IMR-90 (cell line): ENCODE data around the gene PSMG1. TPM values are rescaled to one million over a fixed set of nuclear protein-coding genes. Genes with fewer than 3 reads are reported as not detected.

Experiments used
- ATAC-seq: fragments of 200-7000 bp; cut with Tn5 transposase; 2 replicates; pipeline ENCODE4 v1.9.1; 2020; ENCODE audit warnings: low read depth, mild to moderate bottlenecking, moderate library complexity
- BruUV-seq: library from RNA; stranded (reverse); fragments of 400-500 nt; replicated peaks from 2 replicates; lab custom pipeline; 2021; lab: Mats Ljungman, UMichigan
- CTCF ChIA-PET: fragments of 300-600 bp; formaldehyde crosslinking; extraction: SDS; loops from one replicate; lab custom pipeline; 2021; ENCODE audit warnings: antibody characterized with exemption; lab: Yijun Ruan, JAX
- POLR2A ChIA-PET: fragments of 300-600 bp; sonication (Branson Sonifier 250); formaldehyde crosslinking; loops from one replicate; lab custom pipeline; 2022; ENCODE audit warnings: antibody characterized with exemption; ENCODE audit not compliant: unreplicated experiment; lab: Charles Lee
- DNase-seq: peaks from one replicate; pipeline ENCODE4 v3.0.0; 2013
- H2AFZ ChIP-seq: replicated peaks from 2 replicates; pipeline ENCODE3; 2013; ENCODE audit warnings: low read length, mild to moderate bottlenecking; ENCODE audit not compliant: poor library complexity
- H2AK5ac ChIP-seq: 2 replicates; pipeline ENCODE4 v1.6.1; 2013; ENCODE audit warnings: low read depth, low read length, inconsistent platforms
- H2AK9ac ChIP-seq: replicated peaks from 2 replicates; pipeline ENCODE3; 2013; ENCODE audit warnings: mild to moderate bottlenecking, low read depth, low read length, moderate library complexity; ENCODE audit not compliant: poor library complexity
- H2BK120ac ChIP-seq: 2 replicates; pipeline ENCODE4 v1.6.1; 2013; ENCODE audit warnings: low read depth, low read length, inconsistent platforms
- H2BK15ac ChIP-seq: 3 replicates; pipeline ENCODE4 v1.6.1; 2013; ENCODE audit warnings: low read depth, low read length, inconsistent platforms
- H2BK20ac ChIP-seq: 2 replicates; pipeline ENCODE4 v1.6.1; 2013; ENCODE audit warnings: low read depth, mild to moderate bottlenecking, inconsistent platforms, low read length, moderate library complexity
- H2BK5ac ChIP-seq: 2 replicates; pipeline ENCODE4 v1.6.1; 2013; ENCODE audit warnings: mild to moderate bottlenecking, low read depth, low read length, inconsistent platforms; ENCODE audit not compliant: poor library complexity, severe bottlenecking
- H3K14ac ChIP-seq: replicated peaks from 2 replicates; pipeline ENCODE4 v1.6.1; 2013; ENCODE audit warnings: low read depth, low read length, inconsistent platforms
- H3K18ac ChIP-seq: 2 replicates; pipeline ENCODE4 v1.6.1; 2013; ENCODE audit warnings: low read depth, low read length, control low read depth
- H3K23ac ChIP-seq: 2 replicates; pipeline ENCODE4 v1.6.1; 2013; ENCODE audit warnings: low read depth, low read length, inconsistent platforms
- H3K27ac ChIP-seq: 2 replicates; pipeline ENCODE4 v1.5.1; 2013; ENCODE audit warnings: mild to moderate bottlenecking, control low read depth, low read length; ENCODE audit not compliant: insufficient read depth
- H3K27me3 ChIP-seq: 2 replicates; pipeline ENCODE4 v1.6.1; 2013; ENCODE audit warnings: low read length; ENCODE audit not compliant: control insufficient read depth, insufficient read depth
- H3K36me3 ChIP-seq: 2 replicates; pipeline ENCODE4 v1.6.1; 2013; ENCODE audit warnings: low read length, mixed read lengths; ENCODE audit not compliant: control insufficient read depth, insufficient read depth
- H3K4ac ChIP-seq: 2 replicates; pipeline ENCODE4 v1.6.1; 2013; ENCODE audit warnings: low read depth, low read length, inconsistent platforms
- H3K4me1 ChIP-seq: 2 replicates; pipeline ENCODE4 v1.6.1; 2013; ENCODE audit warnings: low read length, mixed read lengths; ENCODE audit not compliant: control insufficient read depth, insufficient read depth
- H3K4me2 ChIP-seq: 2 replicates; pipeline ENCODE4 v1.6.1; 2013; ENCODE audit warnings: low read depth, mild to moderate bottlenecking, control low read depth, low read length, moderate library complexity
- H3K4me3 ChIP-seq: 2 replicates; pipeline ENCODE4 v1.5.1; 2013; ENCODE audit warnings: low read depth, mild to moderate bottlenecking, control low read depth, low read length, moderate library complexity; ENCODE audit not compliant: insufficient read depth
- H3K56ac ChIP-seq: 2 replicates; pipeline ENCODE4 v1.6.1; 2013; ENCODE audit warnings: low read length, inconsistent platforms; ENCODE audit not compliant: insufficient read depth; ENCODE audit errors: extremely low read depth
- H3K79me1 ChIP-seq, 2 experiments: 2 replicates each; pipeline ENCODE4 v1.6.1; 2013; ENCODE audit warnings: low read length in 2 of 2, inconsistent platforms in 1 of 2, low read depth in 1 of 2
- H3K9ac ChIP-seq: 2 replicates; pipeline ENCODE4 v1.6.1; 2013; ENCODE audit warnings: low read depth, low read length, control low read depth
- H3K9me1 ChIP-seq: 2 replicates; pipeline ENCODE4 v1.6.1; 2013; ENCODE audit warnings: low read length, inconsistent platforms; ENCODE audit not compliant: insufficient read depth
- H3K9me3 ChIP-seq: 2 replicates; pipeline ENCODE4 v1.6.1; 2013; ENCODE audit warnings: low read length; ENCODE audit not compliant: control insufficient read depth, insufficient read depth
- H4K20me1 ChIP-seq: 2 replicates; pipeline ENCODE4 v1.6.1; 2013; ENCODE audit warnings: low read length, inconsistent platforms; ENCODE audit not compliant: insufficient read depth
- H4K5ac ChIP-seq: 2 replicates; pipeline ENCODE4 v1.6.1; 2013; ENCODE audit warnings: mild to moderate bottlenecking, low read depth, low read length, control low read depth
- H4K8ac ChIP-seq, 2 experiments: 2 replicates each; pipeline ENCODE4 v1.6.1; 2013; ENCODE audit warnings: low read depth in 2 of 2, low read length in 2 of 2, control low read depth in 1 of 2, inconsistent platforms in 1 of 2
- H4K91ac ChIP-seq: 2 replicates; pipeline ENCODE4 v1.6.1; 2013; ENCODE audit warnings: low read depth, low read length, inconsistent platforms; ENCODE audit not compliant: insufficient read depth
- BHLHE40 ChIP-seq: fragments of 150-350 bp; IDR thresholded peaks from 2 replicates; pipeline ENCODE4 v1.6.1; 2016; ENCODE audit warnings: mild to moderate bottlenecking, low read depth, low read length
- CEBPB ChIP-seq: IDR thresholded peaks from 2 replicates; pipeline ENCODE4 v1.6.1; 2012; ENCODE audit warnings: low read depth, low read length, improper control_type of control experiment
- CHD1 ChIP-seq: IDR thresholded peaks from 2 replicates; pipeline ENCODE4 v1.6.1; 2012; ENCODE audit warnings: low read depth, low read length, improper control_type of control experiment
- FOS ChIP-seq: fragments of 150-350 bp; IDR thresholded peaks from 2 replicates; pipeline ENCODE4 v1.6.1; 2016; ENCODE audit warnings: low read depth, low read length
- MAFK ChIP-seq: IDR thresholded peaks from 2 replicates; pipeline ENCODE4 v1.6.1; 2012; ENCODE audit warnings: low read depth, low read length, improper control_type of control experiment
- MAZ ChIP-seq: IDR thresholded peaks from 2 replicates; pipeline ENCODE4 v1.6.1; 2012; ENCODE audit warnings: low read depth, mild to moderate bottlenecking, low read length, improper control_type of control experiment, moderate library complexity, borderline replicate concordance
- MXI1 ChIP-seq: IDR thresholded peaks from 2 replicates; pipeline ENCODE4 v1.6.1; 2012; ENCODE audit warnings: low read depth, mild to moderate bottlenecking, low read length, moderate library complexity, borderline replicate concordance
- NFE2L2 ChIP-seq: fragments of 150-350 bp; IDR thresholded peaks from 2 replicates; pipeline ENCODE4 v1.6.1; 2016; ENCODE audit warnings: low read depth, mild to moderate bottlenecking, low read length
- POLR2A ChIP-seq: IDR thresholded peaks from 2 replicates; pipeline ENCODE4 v1.6.1; 2012; ENCODE audit warnings: mild to moderate bottlenecking, low read depth, low read length
- RAD21 ChIP-seq: IDR thresholded peaks from 2 replicates; pipeline ENCODE4 v1.6.1; 2012; ENCODE audit warnings: low read length, improper control_type of control experiment
- RCOR1 ChIP-seq: IDR thresholded peaks from 2 replicates; pipeline ENCODE4 v1.6.1; 2012; ENCODE audit warnings: mild to moderate bottlenecking, low read length, improper control_type of control experiment; ENCODE audit not compliant: insufficient replicate concordance
- RFX5 ChIP-seq: IDR thresholded peaks from 2 replicates; pipeline ENCODE4 v1.8.0; 2012; ENCODE audit warnings: low read depth, mild to moderate bottlenecking, low read length, moderate library complexity
- SMC3 ChIP-seq: fragments of 150-350 bp; IDR thresholded peaks from 2 replicates; pipeline ENCODE4 v1.6.1; 2016; ENCODE audit warnings: low read depth, mild to moderate bottlenecking, antibody characterized with exemption, low read length, moderate library complexity
- WGBS, 2 experiments: methylation state at CpG; one replicate each; pipeline versions ENCODE4 v1.1.5 to v1.1.7; 2013; ENCODE audit warnings: missing lambda C conversion rate in 2 of 2; ENCODE audit not compliant: insufficient read length in 1 of 2; ENCODE audit errors: extremely low coverage in 2 of 2; 5-methylcytosine and 5-hydroxymethylcytosine counted together
- dilution Hi-C: fragments of 300-500 bp; cut with HindIII; formaldehyde crosslinking; loops from one replicate; pipeline ENCODE4 v1.14.3; 2018; ENCODE audit warnings: low sequenced_read_pairs; ENCODE audit not compliant: unreplicated experiment
- in situ Hi-C: fragments of 300-500 bp; cut with MboI; formaldehyde crosslinking; loops from 3 replicates; pipeline ENCODE4 v1.14.3; 2019; ENCODE audit warnings: low sequenced_read_pairs, inconsistent platforms, mixed read lengths
- intact Hi-C: fragments of 100-400 bp; cut with micrococcal nuclease; formaldehyde crosslinking; loops from 2 replicates; pipeline ENCODE4 v1.10.0; 2022
- polyA plus RNA-seq, 3 experiments: library from polyadenylated mRNA; depleted of rRNA; stranded (reverse); fragments of >200 nt; gene quantifications; 2 replicates each; pipeline ENCODE4 v1.2.3, GENCODE V29; 2012; ENCODE audit warnings: low replicate concordance in 1 of 3
- total RNA-seq: library from RNA; depleted of rRNA; stranded (reverse); fragments of >200 nt; gene quantifications from 2 replicates; pipeline ENCODE4 v1.2.3, GENCODE V29; 2012
- TF ChIP-seq, protein P1 (sequence below): fragments of 150-350 bp; IDR thresholded peaks from 2 replicates; pipeline ENCODE4 v1.6.1; 2016; ENCODE audit warnings: low read depth, mild to moderate bottlenecking, low read length, moderate library complexity, borderline replicate concordance
- TF ChIP-seq, protein P2 (sequence below): fragments of 150-350 bp; IDR thresholded peaks from 2 replicates; pipeline ENCODE4 v1.6.1; 2017; ENCODE audit warnings: mild to moderate bottlenecking, antibody characterized with exemption, low read length, low read depth
- TF ChIP-seq, protein P3 (sequence below): conservative IDR thresholded peaks from 2 replicates; pipeline ENCODE4 v1.5.1; 2012; ENCODE audit warnings: mild to moderate bottlenecking, low read depth, low read length, improper control_type of control experiment

Gene PSMG1
- total and polyA plus RNA-seq, 2 of the 4 experiments (the other 2 are of a cell fraction): 37.8 to 45.4 TPM

DNA sequence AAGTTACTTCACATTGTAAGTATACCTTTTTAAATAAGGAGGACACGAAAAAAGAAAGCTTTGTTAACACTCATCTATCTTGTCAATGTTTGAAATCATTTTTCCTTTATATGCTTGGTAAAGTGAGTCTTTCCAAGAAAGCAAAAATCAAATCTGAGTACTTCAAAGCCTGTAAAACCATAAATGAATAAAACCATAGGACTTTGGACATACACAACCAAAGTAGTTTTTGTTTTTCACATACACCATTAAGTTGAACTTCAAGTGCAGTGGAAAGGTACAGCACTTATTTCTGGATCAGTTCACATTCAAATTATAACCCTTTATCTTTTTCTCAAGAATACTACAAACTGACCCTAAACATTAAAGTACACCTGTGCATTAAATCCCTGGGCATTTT is 10.1 kb upstream of the PSMG1 start:
- peaks cover 4% of the 10 kb centered on the region; the same call in 1 of the 2 replicates for H3K4me1 ChIP-seq
- TF ChIP-seq RFX5 (no peak), MAZ (no peak), RAD21 (no peak), NFE2L2 (no peak), BHLHE40 (no peak), CHD1 (no peak), CEBPB (no peak), FOS (no peak), SMC3 (no peak), MAFK (no peak), POLR2A (no peak), MXI1 (no peak), RCOR1 (no peak)
- TF ChIP-seq, protein P1, sequence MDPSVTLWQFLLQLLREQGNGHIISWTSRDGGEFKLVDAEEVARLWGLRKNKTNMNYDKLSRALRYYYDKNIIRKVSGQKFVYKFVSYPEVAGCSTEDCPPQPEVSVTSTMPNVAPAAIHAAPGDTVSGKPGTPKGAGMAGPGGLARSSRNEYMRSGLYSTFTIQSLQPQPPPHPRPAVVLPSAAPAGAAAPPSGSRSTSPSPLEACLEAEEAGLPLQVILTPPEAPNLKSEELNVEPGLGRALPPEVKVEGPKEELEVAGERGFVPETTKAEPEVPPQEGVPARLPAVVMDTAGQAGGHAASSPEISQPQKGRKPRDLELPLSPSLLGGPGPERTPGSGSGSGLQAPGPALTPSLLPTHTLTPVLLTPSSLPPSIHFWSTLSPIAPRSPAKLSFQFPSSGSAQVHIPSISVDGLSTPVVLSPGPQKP: no peak
- TF ChIP-seq, protein P2, sequence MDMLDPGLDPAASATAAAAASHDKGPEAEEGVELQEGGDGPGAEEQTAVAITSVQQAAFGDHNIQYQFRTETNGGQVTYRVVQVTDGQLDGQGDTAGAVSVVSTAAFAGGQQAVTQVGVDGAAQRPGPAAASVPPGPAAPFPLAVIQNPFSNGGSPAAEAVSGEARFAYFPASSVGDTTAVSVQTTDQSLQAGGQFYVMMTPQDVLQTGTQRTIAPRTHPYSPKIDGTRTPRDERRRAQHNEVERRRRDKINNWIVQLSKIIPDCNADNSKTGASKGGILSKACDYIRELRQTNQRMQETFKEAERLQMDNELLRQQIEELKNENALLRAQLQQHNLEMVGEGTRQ: no peak
- TF ChIP-seq, protein P3, sequence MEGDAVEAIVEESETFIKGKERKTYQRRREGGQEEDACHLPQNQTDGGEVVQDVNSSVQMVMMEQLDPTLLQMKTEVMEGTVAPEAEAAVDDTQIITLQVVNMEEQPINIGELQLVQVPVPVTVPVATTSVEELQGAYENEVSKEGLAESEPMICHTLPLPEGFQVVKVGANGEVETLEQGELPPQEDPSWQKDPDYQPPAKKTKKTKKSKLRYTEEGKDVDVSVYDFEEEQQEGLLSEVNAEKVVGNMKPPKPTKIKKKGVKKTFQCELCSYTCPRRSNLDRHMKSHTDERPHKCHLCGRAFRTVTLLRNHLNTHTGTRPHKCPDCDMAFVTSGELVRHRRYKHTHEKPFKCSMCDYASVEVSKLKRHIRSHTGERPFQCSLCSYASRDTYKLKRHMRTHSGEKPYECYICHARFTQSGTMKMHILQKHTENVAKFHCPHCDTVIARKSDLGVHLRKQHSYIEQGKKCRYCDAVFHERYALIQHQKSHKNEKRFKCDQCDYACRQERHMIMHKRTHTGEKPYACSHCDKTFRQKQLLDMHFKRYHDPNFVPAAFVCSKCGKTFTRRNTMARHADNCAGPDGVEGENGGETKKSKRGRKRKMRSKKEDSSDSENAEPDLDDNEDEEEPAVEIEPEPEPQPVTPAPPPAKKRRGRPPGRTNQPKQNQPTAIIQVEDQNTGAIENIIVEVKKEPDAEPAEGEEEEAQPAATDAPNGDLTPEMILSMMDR: no peak
- H3K4ac ChIP-seq: no peak overlapping the region
- no peak overlapping the region for H2BK5ac ChIP-seq
- no peak overlapping the region for H4K91ac ChIP-seq
- no peak overlapping the region for H4K8ac ChIP-seq
- H3K36me3 ChIP-seq: peaks cover 6% of the 10 kb centered on the region
- no peak overlapping the region for H3K27ac ChIP-seq
- in situ Hi-C loops: no loop called here
- no peak overlapping the region for H2BK15ac ChIP-seq
- no peak for ATAC-seq
- no peak overlapping the region for H2BK20ac ChIP-seq
- H3K79me1 ChIP-seq: peaks cover 3 to 16% of the 10 kb centered on the region in 2 experiments
- H4K5ac ChIP-seq: no peak overlapping the region
- H4K20me1 ChIP-seq: peaks cover 7% of the 10 kb centered on the region; the same call in 1 of the 2 replicates
- CTCF ChIA-PET: no interaction called here
- no peak overlapping the region for H3K18ac ChIP-seq
- DNase-seq: no peak
- H3K9me1 ChIP-seq: peaks cover 4% of the 10 kb centered on the region
- H3K9me3 ChIP-seq: no peaks in the 10 kb centered on the region
- H2AK5ac ChIP-seq: no peak overlapping the region
- no CpG with 5 or more reads among the region's 1 CpG for WGBS, 2 experiments
- no peaks in the 10 kb centered on the region for H3K27me3 ChIP-seq
- H3K4me3 ChIP-seq: no peak overlapping the region
- intact Hi-C loops: loop anchor here (10.0 kb wide), 1 partner anchor 61 kb away; no protein-coding TSS in a partner anchor
- BruUV-seq: no TSS peak
- no peak overlapping the region for H3K9ac ChIP-seq
- dilution Hi-C loops: no loop called here
- no peak overlapping the region for H3K23ac ChIP-seq
- H2AFZ ChIP-seq: no peak overlapping the region
- no peak overlapping the region for H2BK120ac ChIP-seq
- H3K4me2 ChIP-seq: no peak overlapping the region
- no peak overlapping the region for H3K56ac ChIP-seq
- no peak overlapping the region for H3K14ac ChIP-seq
- POLR2A ChIA-PET: no interaction called here
- H2AK9ac ChIP-seq: no peak overlapping the region
